Smooth muscle cell (in vitro differentiated cells): Measurements from ENCODE around the gene CSRNP3. TPM values are rescaled to one million over a fixed set of nuclear protein-coding genes. Genes with fewer than 3 reads are reported as not detected.

Source experiments
- DNase-seq: peaks from one replicate; lab custom pipeline; 2025; ENCODE audit not compliant: unreplicated experiment; lab: John Stamatoyannopoulos, UW
- H2AFZ ChIP-seq: fragments of 200-600 bp; sonication (generic); 2 replicates; pipeline ENCODE4 v1.6.0; 2016; ENCODE audit warnings: antibody characterized with exemption, low read depth, mild to moderate bottlenecking
- H3F3A ChIP-seq: fragments of 200-600 bp; sonication (generic); 2 replicates; pipeline ENCODE4 v1.6.0; 2017; ENCODE audit warnings: antibody characterized with exemption, low read depth
- H3K27ac ChIP-seq: fragments of 200-600 bp; sonication (generic); 2 replicates; pipeline ENCODE4 v1.5.1; 2016; ENCODE audit warnings: low read depth, mild to moderate bottlenecking
- H3K27me3 ChIP-seq: fragments of 200-600 bp; sonication (generic); 2 replicates; pipeline ENCODE4 v1.6.1; 2016; ENCODE audit warnings: low read depth, mild to moderate bottlenecking
- H3K36me3 ChIP-seq: fragments of 200-600 bp; sonication (generic); 2 replicates; pipeline ENCODE4 v1.5.1; 2016; ENCODE audit warnings: low read depth
- H3K4me1 ChIP-seq: fragments of 200-600 bp; sonication (generic); 2 replicates; pipeline ENCODE4 v1.5.1; 2016; ENCODE audit warnings: low read depth
- H3K4me2 ChIP-seq: fragments of 200-600 bp; sonication (generic); 2 replicates; pipeline ENCODE4 v1.6.0; 2016; ENCODE audit warnings: mild to moderate bottlenecking
- H3K4me3 ChIP-seq: fragments of 200-600 bp; sonication (generic); 2 replicates; pipeline ENCODE4 v1.5.1; 2016; ENCODE audit warnings: mild to moderate bottlenecking
- H3K79me2 ChIP-seq: fragments of 200-600 bp; sonication (generic); 2 replicates; pipeline ENCODE4 v1.6.0; 2016; ENCODE audit warnings: low read depth, mild to moderate bottlenecking
- H3K9ac ChIP-seq: fragments of 200-600 bp; sonication (generic); 2 replicates; pipeline ENCODE4 v1.6.0; 2016; ENCODE audit warnings: low read depth
- H3K9me3 ChIP-seq: fragments of 200-600 bp; sonication (generic); replicated peaks from 2 replicates; pipeline ENCODE4 v1.5.1; 2016; ENCODE audit warnings: low read depth
- H4K20me1 ChIP-seq: fragments of 200-600 bp; sonication (generic); 2 replicates; pipeline ENCODE4 v1.6.0; 2016; ENCODE audit warnings: low read depth
- CTCF ChIP-seq: fragments of 200-600 bp; sonication (generic); IDR thresholded peaks from 2 replicates; pipeline ENCODE4 v1.5.1; 2017; ENCODE audit warnings: borderline replicate concordance, mild to moderate bottlenecking, antibody characterized with exemption; ENCODE audit not compliant: insufficient read depth, poor library complexity, severe bottlenecking
- WGBS: methylation state at CpG from one replicate; pipeline ENCODE4 v1.1.7; 2016; ENCODE audit warnings: low lambda C conversion rate; 5-methylcytosine and 5-hydroxymethylcytosine counted together
- polyA plus RNA-seq: library from polyadenylated mRNA; unstranded; fragments of >200 nt; fragmentation: Nextera tagmentation; extraction: Ambion mirVana; gene quantifications from 2 replicates; pipeline ENCODE4 v1.2.1, GENCODE V29; 2016
- total RNA-seq: library from RNA; depleted of rRNA; stranded (reverse); fragments of >200 nt; gene quantifications from 2 replicates; pipeline ENCODE4 v1.2.3, GENCODE V29; 2014

The CSRNP3 gene
- total and polyA plus RNA-seq, 2 experiments from 2014 or later, result 2.8 to 7.1 TPM

GRCh38 chr2:165513479-165513878 lies 44.0 kb downstream of the CSRNP3 start:
- H3K27ac ChIP-seq, result no peak overlapping the region
- H2AFZ ChIP-seq, result no peak overlapping the region
- no peak overlapping the region for H3K4me2 ChIP-seq
- H3K36me3 ChIP-seq, result no peaks in the 10 kb centered on the region
- no peak overlapping the region for H3K9ac ChIP-seq
- H4K20me1 ChIP-seq, result no peaks in the 10 kb centered on the region
- 96% methylated on average over 1 of the region's 1 CpG for WGBS
- H3K4me1 ChIP-seq, result no peaks in the 10 kb centered on the region
- H3K4me3 ChIP-seq, result no peak overlapping the region
- no peaks in the 10 kb centered on the region for H3K9me3 ChIP-seq
- no peaks in the 10 kb centered on the region for H3K27me3 ChIP-seq
- H3F3A ChIP-seq, result no peaks in the 10 kb centered on the region
- TF ChIP-seq CTCF, result no peak
- H3K79me2 ChIP-seq, result no peaks in the 10 kb centered on the region
- no peak for DNase-seq

- Histone ChIP-seq H3K36me3 (no peaks in the 10 kb centered on the region), H2AFZ (no peak overlapping the region), H3K9me3 (no peaks in the 10 kb centered on the region), H3K27ac (no peak overlapping the region), H3K27me3 (no peaks in the 10 kb centered on the region), H4K20me1 (no peaks in the 10 kb centered on the region), H3F3A (no peaks in the 10 kb centered on the region), H3K4me3 (no peak overlapping the region), H3K79me2 (no peaks in the 10 kb centered on the region), H3K4me1 (no peaks in the 10 kb centered on the region), H3K4me2 (no peak overlapping the region), H3K9ac (no peak overlapping the region)
- TF ChIP-seq CTCF, result no peak
- DNase-seq, result no peak
Observed at GRCh38 chr2:165518611-165519010, 49.1 kb downstream of the CSRNP3 start.

GRCh38 chr2:165522719-165523118 lies 53.2 kb downstream of the CSRNP3 start:
- DNase-seq, result no peak
- TF ChIP-seq CTCF, result no peak
- H3F3A ChIP-seq, result no peaks in the 10 kb centered on the region
- H3K9me3 ChIP-seq, result no peaks in the 10 kb centered on the region
- no peak overlapping the region for H3K4me3 ChIP-seq
- H3K36me3 ChIP-seq, result no peaks in the 10 kb centered on the region
- no peaks in the 10 kb centered on the region for H3K27me3 ChIP-seq
- H3K4me2 ChIP-seq, result no peak overlapping the region
- no peak overlapping the region for H3K27ac ChIP-seq
- H3K4me1 ChIP-seq, result no peaks in the 10 kb centered on the region
- WGBS, result 92% methylated on average over 3 of the region's 3 CpGs
- H2AFZ ChIP-seq, result no peak overlapping the region
- no peaks in the 10 kb centered on the region for H3K79me2 ChIP-seq
- no peaks in the 10 kb centered on the region for H4K20me1 ChIP-seq
- H3K9ac ChIP-seq, result no peak overlapping the region

GRCh38 chr2:165524720-165525119 lies 55.2 kb downstream of the CSRNP3 start:
- H4K20me1 ChIP-seq, result no peaks in the 10 kb centered on the region
- no peak overlapping the region for H2AFZ ChIP-seq
- no peaks in the 10 kb centered on the region for H3F3A ChIP-seq
- H3K9ac ChIP-seq, result no peak overlapping the region
- no peak overlapping the region for H3K4me3 ChIP-seq
- H3K79me2 ChIP-seq, result no peaks in the 10 kb centered on the region
- 57% methylated on average over 1 of the region's 1 CpG for WGBS
- no peak for DNase-seq
- H3K36me3 ChIP-seq, result no peaks in the 10 kb centered on the region
- no peak overlapping the region for H3K4me2 ChIP-seq
- H3K4me1 ChIP-seq, result no peaks in the 10 kb centered on the region
- no peak for TF ChIP-seq CTCF
- no peaks in the 10 kb centered on the region for H3K27me3 ChIP-seq
- H3K27ac ChIP-seq, result no peak overlapping the region
- H3K9me3 ChIP-seq, result peaks cover 5% of the 10 kb centered on the region
